IMR-90 (cell line): ENCODE results near the gene PTPRN2. TPM values are rescaled to one million over a fixed set of nuclear protein-coding genes. Genes with fewer than 3 reads are reported as not detected.

Source experiments
- ATAC-seq: fragments of 200-7000 bp; cut with Tn5 transposase; 2 replicates; pipeline ENCODE4 v1.9.1; 2020; ENCODE audit warnings: low read depth, mild to moderate bottlenecking, moderate library complexity
- BruUV-seq: library from RNA; stranded (reverse); fragments of 400-500 nt; replicated peaks from 2 replicates; lab custom pipeline; 2021; lab: Mats Ljungman, UMichigan
- CTCF ChIA-PET: fragments of 300-600 bp; formaldehyde crosslinking; extraction: SDS; loops from one replicate; lab custom pipeline; 2021; ENCODE audit warnings: antibody characterized with exemption; lab: Yijun Ruan, JAX
- POLR2A ChIA-PET: fragments of 300-600 bp; sonication (Branson Sonifier 250); formaldehyde crosslinking; loops from one replicate; lab custom pipeline; 2022; ENCODE audit warnings: antibody characterized with exemption; ENCODE audit not compliant: unreplicated experiment; lab: Charles Lee
- DNase-seq: peaks from one replicate; pipeline ENCODE4 v3.0.0; 2013
- H2AFZ ChIP-seq: replicated peaks from 2 replicates; pipeline ENCODE3; 2013; ENCODE audit warnings: low read length, mild to moderate bottlenecking; ENCODE audit not compliant: poor library complexity
- H2AK5ac ChIP-seq: 2 replicates; pipeline ENCODE4 v1.6.1; 2013; ENCODE audit warnings: low read depth, low read length, inconsistent platforms
- H2AK9ac ChIP-seq: replicated peaks from 2 replicates; pipeline ENCODE3; 2013; ENCODE audit warnings: mild to moderate bottlenecking, low read depth, low read length, moderate library complexity; ENCODE audit not compliant: poor library complexity
- H2BK120ac ChIP-seq: 2 replicates; pipeline ENCODE4 v1.6.1; 2013; ENCODE audit warnings: low read depth, low read length, inconsistent platforms
- H2BK15ac ChIP-seq: 3 replicates; pipeline ENCODE4 v1.6.1; 2013; ENCODE audit warnings: low read depth, low read length, inconsistent platforms
- H2BK20ac ChIP-seq: 2 replicates; pipeline ENCODE4 v1.6.1; 2013; ENCODE audit warnings: low read depth, mild to moderate bottlenecking, inconsistent platforms, low read length, moderate library complexity
- H2BK5ac ChIP-seq: 2 replicates; pipeline ENCODE4 v1.6.1; 2013; ENCODE audit warnings: mild to moderate bottlenecking, low read depth, low read length, inconsistent platforms; ENCODE audit not compliant: poor library complexity, severe bottlenecking
- H3K14ac ChIP-seq: replicated peaks from 2 replicates; pipeline ENCODE4 v1.6.1; 2013; ENCODE audit warnings: low read depth, low read length, inconsistent platforms
- H3K18ac ChIP-seq: 2 replicates; pipeline ENCODE4 v1.6.1; 2013; ENCODE audit warnings: low read depth, low read length, control low read depth
- H3K23ac ChIP-seq: 2 replicates; pipeline ENCODE4 v1.6.1; 2013; ENCODE audit warnings: low read depth, low read length, inconsistent platforms
- H3K27ac ChIP-seq: 2 replicates; pipeline ENCODE4 v1.5.1; 2013; ENCODE audit warnings: mild to moderate bottlenecking, control low read depth, low read length; ENCODE audit not compliant: insufficient read depth
- H3K27me3 ChIP-seq: 2 replicates; pipeline ENCODE4 v1.6.1; 2013; ENCODE audit warnings: low read length; ENCODE audit not compliant: control insufficient read depth, insufficient read depth
- H3K36me3 ChIP-seq: 2 replicates; pipeline ENCODE4 v1.6.1; 2013; ENCODE audit warnings: low read length, mixed read lengths; ENCODE audit not compliant: control insufficient read depth, insufficient read depth
- H3K4ac ChIP-seq: 2 replicates; pipeline ENCODE4 v1.6.1; 2013; ENCODE audit warnings: low read depth, low read length, inconsistent platforms
- H3K4me1 ChIP-seq: 2 replicates; pipeline ENCODE4 v1.6.1; 2013; ENCODE audit warnings: low read length, mixed read lengths; ENCODE audit not compliant: control insufficient read depth, insufficient read depth
- H3K4me2 ChIP-seq: 2 replicates; pipeline ENCODE4 v1.6.1; 2013; ENCODE audit warnings: low read depth, mild to moderate bottlenecking, control low read depth, low read length, moderate library complexity
- H3K4me3 ChIP-seq: 2 replicates; pipeline ENCODE4 v1.5.1; 2013; ENCODE audit warnings: low read depth, mild to moderate bottlenecking, control low read depth, low read length, moderate library complexity; ENCODE audit not compliant: insufficient read depth
- H3K56ac ChIP-seq: 2 replicates; pipeline ENCODE4 v1.6.1; 2013; ENCODE audit warnings: low read length, inconsistent platforms; ENCODE audit not compliant: insufficient read depth; ENCODE audit errors: extremely low read depth
- H3K79me1 ChIP-seq, 2 experiments: 2 replicates each; pipeline ENCODE4 v1.6.1; 2013; ENCODE audit warnings: low read length in 2 of 2, inconsistent platforms in 1 of 2, low read depth in 1 of 2
- H3K9ac ChIP-seq: 2 replicates; pipeline ENCODE4 v1.6.1; 2013; ENCODE audit warnings: low read depth, low read length, control low read depth
- H3K9me1 ChIP-seq: 2 replicates; pipeline ENCODE4 v1.6.1; 2013; ENCODE audit warnings: low read length, inconsistent platforms; ENCODE audit not compliant: insufficient read depth
- H3K9me3 ChIP-seq: 2 replicates; pipeline ENCODE4 v1.6.1; 2013; ENCODE audit warnings: low read length; ENCODE audit not compliant: control insufficient read depth, insufficient read depth
- H4K20me1 ChIP-seq: 2 replicates; pipeline ENCODE4 v1.6.1; 2013; ENCODE audit warnings: low read length, inconsistent platforms; ENCODE audit not compliant: insufficient read depth
- H4K5ac ChIP-seq: 2 replicates; pipeline ENCODE4 v1.6.1; 2013; ENCODE audit warnings: mild to moderate bottlenecking, low read depth, low read length, control low read depth
- H4K8ac ChIP-seq, 2 experiments: 2 replicates each; pipeline ENCODE4 v1.6.1; 2013; ENCODE audit warnings: low read depth in 2 of 2, low read length in 2 of 2, control low read depth in 1 of 2, inconsistent platforms in 1 of 2
- H4K91ac ChIP-seq: 2 replicates; pipeline ENCODE4 v1.6.1; 2013; ENCODE audit warnings: low read depth, low read length, inconsistent platforms; ENCODE audit not compliant: insufficient read depth
- BHLHE40 ChIP-seq: fragments of 150-350 bp; IDR thresholded peaks from 2 replicates; pipeline ENCODE4 v1.6.1; 2016; ENCODE audit warnings: mild to moderate bottlenecking, low read depth, low read length
- CEBPB ChIP-seq: IDR thresholded peaks from 2 replicates; pipeline ENCODE4 v1.6.1; 2012; ENCODE audit warnings: low read depth, low read length, improper control_type of control experiment
- CHD1 ChIP-seq: IDR thresholded peaks from 2 replicates; pipeline ENCODE4 v1.6.1; 2012; ENCODE audit warnings: low read depth, low read length, improper control_type of control experiment
- CTCF ChIP-seq: conservative IDR thresholded peaks from 2 replicates; pipeline ENCODE4 v1.5.1; 2012; ENCODE audit warnings: mild to moderate bottlenecking, low read depth, low read length, improper control_type of control experiment
- FOS ChIP-seq: fragments of 150-350 bp; IDR thresholded peaks from 2 replicates; pipeline ENCODE4 v1.6.1; 2016; ENCODE audit warnings: low read depth, low read length
- MAFK ChIP-seq: IDR thresholded peaks from 2 replicates; pipeline ENCODE4 v1.6.1; 2012; ENCODE audit warnings: low read depth, low read length, improper control_type of control experiment
- MAZ ChIP-seq: IDR thresholded peaks from 2 replicates; pipeline ENCODE4 v1.6.1; 2012; ENCODE audit warnings: low read depth, mild to moderate bottlenecking, low read length, improper control_type of control experiment, moderate library complexity, borderline replicate concordance
- MXI1 ChIP-seq: IDR thresholded peaks from 2 replicates; pipeline ENCODE4 v1.6.1; 2012; ENCODE audit warnings: low read depth, mild to moderate bottlenecking, low read length, moderate library complexity, borderline replicate concordance
- NFE2L2 ChIP-seq: fragments of 150-350 bp; IDR thresholded peaks from 2 replicates; pipeline ENCODE4 v1.6.1; 2016; ENCODE audit warnings: low read depth, mild to moderate bottlenecking, low read length
- POLR2A ChIP-seq: IDR thresholded peaks from 2 replicates; pipeline ENCODE4 v1.6.1; 2012; ENCODE audit warnings: mild to moderate bottlenecking, low read depth, low read length
- RAD21 ChIP-seq: IDR thresholded peaks from 2 replicates; pipeline ENCODE4 v1.6.1; 2012; ENCODE audit warnings: low read length, improper control_type of control experiment
- RCOR1 ChIP-seq: IDR thresholded peaks from 2 replicates; pipeline ENCODE4 v1.6.1; 2012; ENCODE audit warnings: mild to moderate bottlenecking, low read length, improper control_type of control experiment; ENCODE audit not compliant: insufficient replicate concordance
- RFX5 ChIP-seq: IDR thresholded peaks from 2 replicates; pipeline ENCODE4 v1.8.0; 2012; ENCODE audit warnings: low read depth, mild to moderate bottlenecking, low read length, moderate library complexity
- SMC3 ChIP-seq: fragments of 150-350 bp; IDR thresholded peaks from 2 replicates; pipeline ENCODE4 v1.6.1; 2016; ENCODE audit warnings: low read depth, mild to moderate bottlenecking, antibody characterized with exemption, low read length, moderate library complexity
- USF2 ChIP-seq: fragments of 150-350 bp; IDR thresholded peaks from 2 replicates; pipeline ENCODE4 v1.6.1; 2017; ENCODE audit warnings: mild to moderate bottlenecking, antibody characterized with exemption, low read length, low read depth
- WGBS, 2 experiments: methylation state at CpG; one replicate each; pipeline versions ENCODE4 v1.1.5 to v1.1.7; 2013; ENCODE audit warnings: missing lambda C conversion rate in 2 of 2; ENCODE audit not compliant: insufficient read length in 1 of 2; ENCODE audit errors: extremely low coverage in 2 of 2; 5-methylcytosine and 5-hydroxymethylcytosine counted together
- dilution Hi-C: fragments of 300-500 bp; cut with HindIII; formaldehyde crosslinking; loops from one replicate; pipeline ENCODE4 v1.14.3; 2018; ENCODE audit warnings: low sequenced_read_pairs; ENCODE audit not compliant: unreplicated experiment
- in situ Hi-C: fragments of 300-500 bp; cut with MboI; formaldehyde crosslinking; loops from 3 replicates; pipeline ENCODE4 v1.14.3; 2019; ENCODE audit warnings: low sequenced_read_pairs, inconsistent platforms, mixed read lengths
- intact Hi-C: fragments of 100-400 bp; cut with micrococcal nuclease; formaldehyde crosslinking; loops from 2 replicates; pipeline ENCODE4 v1.10.0; 2022
- polyA plus RNA-seq, 3 experiments: library from polyadenylated mRNA; depleted of rRNA; stranded (reverse); fragments of >200 nt; gene quantifications; 2 replicates each; pipeline ENCODE4 v1.2.3, GENCODE V29; 2012; ENCODE audit warnings: low replicate concordance in 1 of 3
- total RNA-seq: library from RNA; depleted of rRNA; stranded (reverse); fragments of >200 nt; gene quantifications from 2 replicates; pipeline ENCODE4 v1.2.3, GENCODE V29; 2012

Gene PTPRN2
- total and polyA plus RNA-seq, 2 of the 4 experiments (the other 2 are of a cell fraction): 0.03 TPM; not detected in 1

- no peak for TF ChIP-seq MAFK
Observed at GRCh38 chr7:158563911-158564662, 23.5 kb downstream of the PTPRN2 start (continued).

GRCh38 chr7:158563051-158563450 lies 24.6 kb downstream of the PTPRN2 start:
- Histone ChIP-seq H3K23ac (no peak overlapping the region), H2AK5ac (no peak overlapping the region), H2BK5ac (no peak overlapping the region), H2AK9ac (no peak overlapping the region), H2BK15ac (no peak overlapping the region), H2BK120ac (no peak overlapping the region), H4K8ac (no peak overlapping the region), H4K91ac (no peak overlapping the region), H3K4me2 (no peak overlapping the region), H4K20me1 (no peaks in the 10 kb centered on the region), H3K36me3 (no peaks in the 10 kb centered on the region), H3K4me1 (no peaks in the 10 kb centered on the region), H3K9me1 (no peaks in the 10 kb centered on the region), H3K79me1 (no peaks in the 10 kb centered on the region), H4K5ac (no peak overlapping the region), H3K18ac (no peak overlapping the region), H3K4me3 (no peak overlapping the region), H2BK20ac (no peak overlapping the region), H3K4ac (no peak overlapping the region), H3K9me3 (peaks cover 4% of the 10 kb centered on the region; the same call in 1 of the 2 replicates), H3K56ac (no peak overlapping the region), H3K9ac (no peak overlapping the region), H2AFZ (no peak overlapping the region), H3K27me3 (no peaks in the 10 kb centered on the region), H3K14ac (no peak overlapping the region), H3K27ac (no peak overlapping the region)
- WGBS, 2 experiments: 61% methylated on average over 10 of the region's 13 CpGs; no CpG with 5 or more reads in 1 of the 2 experiments
- dilution Hi-C loops (no loop called here), in situ Hi-C loops (no loop called here), intact Hi-C loops (no loop called here)
- DNase-seq: no peak
- BruUV-seq: no TSS peak
- POLR2A ChIA-PET: no interaction called here
- CTCF ChIA-PET: no interaction called here
- no peak for ATAC-seq
- TF ChIP-seq FOS: no peak
- no peak for TF ChIP-seq MXI1
- TF ChIP-seq MAFK: no peak
- no peak for TF ChIP-seq USF2
- TF ChIP-seq MAZ: no peak
- no peak for TF ChIP-seq RAD21
- TF ChIP-seq CTCF: no peak
- TF ChIP-seq POLR2A: no peak
- TF ChIP-seq RFX5: no peak
- no peak for TF ChIP-seq CEBPB
- no peak for TF ChIP-seq RCOR1
- TF ChIP-seq SMC3: no peak
- TF ChIP-seq BHLHE40: no peak
- no peak for TF ChIP-seq NFE2L2
- TF ChIP-seq CHD1: no peak
